Stimulated activated CD8-positive, alpha-beta memory T cell treated with anti-CD3 and anti-CD28 coated beads, Interleukin-7, amount 100 ng/mL, for 4 hours (primary cell): Measurements from ENCODE around the gene ASTN2.

Experiments used
- DNase-seq, 2 donors: peaks; one replicate each; pipeline ENCODE4 v3.0.0-alpha.2; 2020; ENCODE audit warnings: low read depth in 2 of 2

ASTN2 gene

GRCh38 chr9:116673375-116673774, 741.5 kb downstream of the ASTN2 start:
- DNase-seq: no peak

- DNase-seq: no peak
Observed at GRCh38 chr9:116671605-116672004, 743.3 kb downstream of the ASTN2 start.

- DNase-seq: no peak
Observed at GRCh38 chr9:116668970-116669695, 745.7 kb downstream of the ASTN2 start.

- DNase-seq: no peak
Observed at GRCh38 chr9:116663581-116663980, 751.3 kb downstream of the ASTN2 start.

GRCh38 chr9:116662646-116663310, 752.1 kb downstream of the ASTN2 start:
- DNase-seq: no peak

GRCh38 chr9:116661037-116661954, 753.6 kb downstream of the ASTN2 start:
- no peak for DNase-seq

- no peak for DNase-seq
Observed at GRCh38 chr9:116658265-116658664, 756.6 kb downstream of the ASTN2 start.

- no peak for DNase-seq
Observed at GRCh38 chr9:116656977-116657376, 757.9 kb downstream of the ASTN2 start.

- no peak for DNase-seq
Observed at GRCh38 chr9:116656501-116656971, 758.3 kb downstream of the ASTN2 start.

- no peak for DNase-seq
Observed at GRCh38 chr9:116654059-116654355, 760.9 kb downstream of the ASTN2 start.

- DNase-seq: no peak
Observed at GRCh38 chr9:116653348-116654058, 761.4 kb downstream of the ASTN2 start.

GRCh38 chr9:116647515-116647809, 767.4 kb downstream of the ASTN2 start:
- DNase-seq: no peak

- no peak for DNase-seq
Observed at GRCh38 chr9:116646661-116647514, 768.0 kb downstream of the ASTN2 start.

GRCh38 chr9:116644091-116644688, 770.7 kb downstream of the ASTN2 start:
- DNase-seq: no peak

GRCh38 chr9:116643691-116644090, 771.2 kb downstream of the ASTN2 start:
- DNase-seq: no peak

GRCh38 chr9:116641292-116642059, 773.4 kb downstream of the ASTN2 start:
- DNase-seq: no peak

- no peak for DNase-seq
Observed at GRCh38 chr9:116639251-116639741, 775.6 kb downstream of the ASTN2 start.

- DNase-seq: no peak
Observed at GRCh38 chr9:116635908-116636307, 778.9 kb downstream of the ASTN2 start.

GRCh38 chr9:116632990-116633838, 781.6 kb downstream of the ASTN2 start:
- DNase-seq: no peak
